Activated T-cell treated with anti-CD3 and anti-CD28 coated beads for 48 hours (primary cell): ENCODE results near the gene SLC6A14.

Experiments used
- DNase-seq: peaks from one replicate; pipeline ENCODE4 v3.0.0-alpha.2; 2020; ENCODE audit warnings: low read depth

SLC6A14 gene

DNA sequence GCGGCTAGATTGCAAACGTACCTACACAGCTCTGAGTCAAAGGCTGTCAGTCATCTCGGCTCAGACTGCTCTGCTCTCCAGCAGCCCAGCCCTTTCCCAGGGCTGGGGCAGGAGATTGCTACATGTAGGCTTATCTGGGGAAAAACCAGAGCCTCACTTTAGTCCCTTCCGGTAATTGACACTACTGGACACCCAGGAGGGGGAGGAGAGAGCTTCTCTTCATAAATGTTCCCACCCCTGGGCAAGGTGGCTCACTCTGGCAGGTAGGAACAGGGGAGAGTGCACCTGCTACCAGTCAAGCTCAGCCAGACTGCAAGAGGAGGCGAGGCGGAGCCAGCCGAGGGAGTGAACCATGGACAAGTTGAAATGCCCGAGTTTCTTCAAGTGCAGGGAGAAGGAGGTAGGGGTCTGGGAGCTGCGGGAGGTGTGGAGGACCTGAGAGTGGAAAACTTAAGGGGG, at the start of gene SLC6A14:
Gene SLC6A14 (plus strand): TSS at position 249 of the 459 bp plus-strand sequence. CDS start 104 bp downstream, at position 353.
- DNase-seq = no peak

DNA sequence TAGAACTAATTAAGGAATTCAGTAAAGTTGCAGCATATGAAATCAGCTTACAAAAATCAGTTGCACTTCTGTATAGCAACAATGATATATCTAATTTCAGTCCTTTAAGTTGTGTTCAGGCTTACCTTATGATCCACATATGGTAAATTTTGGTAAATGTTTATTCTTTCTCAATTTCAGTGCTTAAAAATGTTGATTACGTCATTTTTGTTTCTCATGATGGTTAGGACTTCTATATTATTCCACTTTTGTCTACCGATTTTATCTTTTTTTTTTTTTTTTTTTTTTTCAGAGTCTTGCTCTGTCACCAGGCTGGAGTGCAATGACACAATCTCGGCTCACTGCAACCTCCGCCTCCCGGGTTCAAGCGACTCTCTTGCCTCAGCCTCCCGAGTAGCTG, 40.7 kb upstream of the SLC6A14 start:
- DNase-seq = no peak

GRCh38 chrX:116399681-116400080, 36.7 kb upstream of the SLC6A14 start:
- DNase-seq = no peak

DNA sequence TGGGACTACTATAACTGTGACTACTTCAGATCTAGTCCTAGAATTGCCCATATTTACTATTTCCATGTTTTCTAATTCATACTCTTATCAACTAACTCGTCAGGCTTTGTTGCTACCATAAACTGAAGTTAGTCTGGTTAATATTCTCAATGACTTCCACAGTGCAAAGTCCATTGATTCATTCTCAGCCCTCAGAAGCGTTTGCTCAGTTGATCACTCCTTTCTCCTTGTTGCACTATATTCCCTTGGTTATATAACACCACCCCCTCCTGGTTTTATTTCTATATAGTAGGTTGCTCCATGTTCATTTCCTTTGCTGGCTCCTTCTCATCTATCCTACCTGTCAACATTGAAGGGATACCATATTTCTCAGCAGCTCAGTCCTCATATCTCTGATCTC, 27.2 kb upstream of the SLC6A14 start:
- no peak for DNase-seq

- no peak for DNase-seq
These were observed 23.1 kb upstream of the SLC6A14 start for GRCh38 chrX:116413273-116413672.

DNA sequence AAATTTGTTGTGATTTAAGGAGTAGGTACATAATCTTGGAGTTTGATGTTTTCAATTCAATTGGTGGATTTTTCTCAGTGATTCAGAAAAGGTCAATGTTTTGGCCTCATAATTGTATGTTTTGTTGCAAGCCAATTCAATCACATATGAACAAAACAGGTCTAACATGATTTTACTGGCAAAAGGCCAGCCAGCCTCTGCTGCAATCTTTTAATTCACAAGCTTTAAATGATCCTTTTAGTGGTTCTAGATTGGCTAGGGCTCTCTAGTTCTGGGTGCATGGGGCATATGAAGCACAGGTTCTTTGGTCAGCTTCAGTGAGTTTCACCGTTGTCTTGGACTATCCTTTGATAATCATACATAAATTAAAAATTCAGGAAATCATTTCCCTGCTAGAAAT, 19.2 kb upstream of the SLC6A14 start:
- no peak for DNase-seq

GRCh38 chrX:116417968-116418367, 18.4 kb upstream of the SLC6A14 start:
- no peak for DNase-seq

DNA sequence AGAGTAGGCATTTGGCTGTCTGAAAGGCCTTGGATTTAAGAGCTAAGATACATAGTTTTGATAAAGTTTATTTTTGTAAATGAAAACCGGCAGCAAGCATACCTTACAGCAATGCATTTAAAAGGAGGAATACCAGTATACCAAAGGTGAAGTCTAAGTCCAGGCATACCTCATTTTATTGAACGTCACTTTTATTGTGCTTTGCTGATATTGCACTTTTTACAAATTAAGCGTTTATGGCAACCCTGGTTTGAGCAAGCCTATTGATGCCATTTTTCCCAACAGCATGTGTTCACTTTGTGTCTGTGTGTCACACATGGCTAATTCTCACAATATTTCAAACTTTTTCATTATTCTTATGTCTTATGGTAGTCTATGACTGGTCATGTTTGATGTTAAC, 8.4 kb upstream of the SLC6A14 start:
- no peak for DNase-seq

GRCh38 chrX:116435597-116435996, 809 bp upstream of the SLC6A14 start:
- DNase-seq = no peak

DNA sequence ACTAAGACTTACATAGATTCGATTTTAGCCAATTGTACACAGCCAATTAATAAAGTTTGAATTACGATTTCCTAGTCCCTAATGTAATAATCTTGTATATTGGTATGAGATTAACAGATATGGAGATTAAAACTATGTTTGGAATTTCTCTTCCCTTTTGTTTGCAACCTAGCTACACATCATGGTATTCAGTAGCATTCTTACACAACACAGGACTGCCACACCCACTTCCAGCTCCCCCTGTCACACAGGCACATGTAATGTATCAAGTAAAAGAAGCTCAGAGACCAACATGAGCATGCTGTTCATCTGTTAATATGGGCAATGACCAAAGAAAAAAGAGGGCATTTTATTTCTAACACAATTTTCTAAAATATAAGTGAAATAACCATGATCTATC, 12.8 kb downstream of the SLC6A14 start:
- no peak for DNase-seq

DNA sequence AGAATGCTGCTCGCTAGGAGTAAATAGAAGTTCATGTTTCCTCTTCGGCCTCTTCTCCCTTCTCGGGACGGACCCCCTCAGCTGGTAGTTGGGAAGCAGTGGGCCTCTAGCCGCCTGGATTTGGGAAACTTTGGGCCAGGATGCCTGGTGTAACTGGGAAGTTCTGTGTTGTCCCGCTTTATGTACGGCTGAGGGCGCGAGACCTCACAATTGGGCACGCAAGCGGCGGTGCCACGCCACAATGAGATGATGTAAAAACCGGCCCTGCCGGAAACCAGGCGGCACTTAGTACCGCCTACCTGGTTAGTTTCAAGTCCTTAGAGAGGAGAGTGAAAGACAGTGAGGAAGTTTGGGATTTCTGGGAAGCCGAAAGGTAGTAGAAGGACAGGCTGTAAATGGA, 26.4 kb downstream of the SLC6A14 start, which contains the start of gene CT83:
Gene CT83 (minus strand): TSS at position 155 of the 400 bp plus-strand sequence. CDS start 120 bp downstream, at position 35.
- no peak for DNase-seq

GRCh38 chrX:116480059-116480458, 43.7 kb downstream of the SLC6A14 start:
- DNase-seq = no peak

- DNase-seq = no peak
These were observed 53.7 kb downstream of the SLC6A14 start for GRCh38 chrX:116490104-116490503.

DNA sequence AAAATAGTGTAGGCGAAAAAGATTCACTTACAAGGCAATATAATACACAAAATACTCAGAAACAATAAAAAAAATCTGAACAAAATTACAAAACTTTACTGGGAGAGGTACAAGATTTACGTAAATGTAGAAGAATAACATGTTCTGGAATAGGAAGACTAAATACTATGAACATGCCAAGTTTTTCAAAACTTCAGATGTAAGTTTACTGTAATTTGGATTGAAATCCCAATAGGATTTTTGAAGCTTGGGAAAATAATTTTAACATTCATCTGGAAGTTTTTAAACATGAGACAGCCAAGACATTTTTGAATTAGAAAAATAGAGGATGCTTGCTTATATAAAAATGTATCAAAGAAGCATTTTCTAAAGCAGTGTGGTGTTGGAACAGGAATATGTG, 56.9 kb downstream of the SLC6A14 start:
- DNase-seq = no peak

GRCh38 chrX:116499780-116500179, 63.4 kb downstream of the SLC6A14 start:
- no peak for DNase-seq
